Stimulated activated CD8-positive, alpha-beta memory T cell treated with anti-CD3 and anti-CD28 coated beads, Interleukin-15, amount 100 ng/mL, for 1 hour (primary cell): Measurements from ENCODE around the gene SMPD3.

Source experiments
- DNase-seq: peaks from one replicate; pipeline ENCODE4 v3.0.0-alpha.2; 2020; ENCODE audit warnings: low read depth

The SMPD3 gene

DNA sequence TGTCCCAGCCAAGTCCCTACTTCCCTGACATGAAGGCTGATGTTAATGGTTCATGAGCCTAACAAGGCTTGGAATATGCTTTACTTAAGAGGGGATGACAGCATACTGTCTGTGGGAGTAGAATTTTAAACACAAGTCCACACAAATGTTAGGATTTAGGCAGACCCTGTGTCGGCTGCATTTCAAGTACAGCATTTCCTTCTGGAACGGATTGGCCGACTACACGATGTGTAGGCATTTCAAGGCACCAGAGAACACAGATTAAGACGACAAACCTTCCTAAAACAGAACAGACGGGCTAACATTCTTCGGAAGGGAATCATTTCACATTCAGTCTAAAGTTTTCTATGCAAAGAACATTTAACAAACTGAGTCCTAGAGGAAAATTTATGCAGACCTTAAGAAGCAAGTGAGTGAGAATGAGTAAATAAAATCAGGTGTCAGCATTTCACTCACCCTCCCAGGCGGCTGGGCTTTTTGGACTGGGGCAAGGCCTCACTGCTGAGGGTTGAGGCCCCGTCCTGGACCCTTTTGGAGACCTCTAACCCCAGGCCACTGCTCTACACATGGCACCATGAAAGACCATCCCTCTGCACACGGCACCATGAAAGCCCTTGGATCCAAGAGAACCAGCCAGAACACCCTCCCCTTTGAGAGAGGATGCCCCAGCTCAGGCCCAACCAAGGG lies 67.5 kb downstream of the SMPD3 start:
- DNase-seq = no peak

GRCh38 chr16:68380348-68380670 lies 68.0 kb downstream of the SMPD3 start:
- DNase-seq = no peak

- no peak for DNase-seq
Measured at GRCh38 chr16:68379472-68380347, 68.6 kb downstream of the SMPD3 start.

GRCh38 chr16:68378436-68379415 lies 69.6 kb downstream of the SMPD3 start:
- DNase-seq = no peak

DNA sequence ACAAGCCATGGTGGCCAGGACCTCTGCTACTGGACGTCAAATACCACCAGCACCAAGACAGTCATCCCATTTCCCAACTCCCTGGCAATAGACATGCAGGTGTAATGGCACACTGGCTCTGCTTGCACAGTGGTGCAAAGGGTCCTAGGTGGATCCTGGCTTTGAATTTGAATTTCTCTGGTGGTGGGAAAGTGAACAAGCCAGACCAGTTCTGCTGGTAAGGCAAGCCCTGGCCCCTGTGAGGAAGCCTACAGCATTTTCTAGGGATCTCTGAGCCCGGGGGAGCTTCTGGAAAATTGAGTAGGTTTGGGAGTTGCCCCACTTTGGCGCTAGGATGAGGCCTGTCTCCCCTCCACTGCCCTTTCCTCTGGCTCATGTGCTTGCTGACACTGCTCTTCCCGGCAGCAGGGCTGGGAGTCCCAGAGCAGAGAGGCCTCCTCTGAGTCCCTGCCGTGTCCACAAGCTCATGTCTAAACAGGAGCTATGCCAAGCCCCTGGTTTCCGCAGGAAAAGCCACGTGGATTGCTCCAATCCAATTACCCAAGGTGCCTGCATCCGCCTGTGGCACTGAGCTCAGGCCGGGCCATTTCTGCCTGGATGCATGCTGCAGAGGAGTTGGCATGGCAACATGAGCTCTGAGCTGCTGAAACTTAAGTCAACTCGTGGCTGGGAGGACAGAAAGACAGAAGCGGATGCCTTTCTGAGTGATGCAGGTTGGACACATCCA lies 70.5 kb downstream of the SMPD3 start:
- no peak for DNase-seq

GRCh38 chr16:68377221-68377620 lies 71.1 kb downstream of the SMPD3 start:
- DNase-seq = no peak

GRCh38 chr16:68376590-68376989 lies 71.7 kb downstream of the SMPD3 start:
- no peak for DNase-seq

- no peak for DNase-seq
Measured at GRCh38 chr16:68375801-68376536, 72.3 kb downstream of the SMPD3 start.

GRCh38 chr16:68374961-68375660 lies 73.2 kb downstream of the SMPD3 start:
- no peak for DNase-seq

GRCh38 chr16:68374246-68374805 lies 74.0 kb downstream of the SMPD3 start:
- no peak for DNase-seq

DNA sequence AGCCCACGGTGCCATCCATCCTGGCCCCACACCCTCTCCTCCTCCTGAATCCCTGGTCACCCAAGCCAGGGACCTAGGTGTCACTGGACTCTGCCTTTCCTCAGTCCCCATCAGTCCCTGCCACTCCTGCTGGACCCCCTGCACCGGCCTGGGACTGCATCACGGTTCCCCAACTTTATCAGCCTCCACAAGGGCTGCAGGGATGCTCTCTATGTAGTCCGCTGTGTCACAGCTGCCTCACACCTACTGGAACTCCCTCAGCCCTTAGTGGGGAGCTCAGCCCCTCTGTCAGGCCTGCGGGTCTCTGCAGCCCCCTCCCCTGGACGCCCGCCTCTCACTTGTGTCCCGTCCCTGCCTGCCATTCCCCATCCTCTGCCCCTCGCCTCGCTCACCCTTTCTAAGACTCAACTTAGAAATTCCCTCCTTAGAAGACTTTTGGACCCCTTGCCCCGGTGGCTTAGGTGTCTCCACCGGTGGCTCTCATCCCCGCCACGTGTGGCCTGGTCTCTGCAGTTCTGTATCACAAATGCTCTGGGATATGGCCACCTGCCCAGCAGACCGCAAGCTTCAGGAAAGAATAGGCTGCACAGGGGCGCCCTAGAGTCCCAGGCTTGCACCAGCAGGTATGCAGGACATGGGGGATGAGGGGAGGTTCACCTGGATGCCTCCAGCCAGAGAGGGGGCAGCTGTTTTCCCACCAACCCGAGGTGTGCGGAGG lies 74.6 kb downstream of the SMPD3 start:
- no peak for DNase-seq

DNA sequence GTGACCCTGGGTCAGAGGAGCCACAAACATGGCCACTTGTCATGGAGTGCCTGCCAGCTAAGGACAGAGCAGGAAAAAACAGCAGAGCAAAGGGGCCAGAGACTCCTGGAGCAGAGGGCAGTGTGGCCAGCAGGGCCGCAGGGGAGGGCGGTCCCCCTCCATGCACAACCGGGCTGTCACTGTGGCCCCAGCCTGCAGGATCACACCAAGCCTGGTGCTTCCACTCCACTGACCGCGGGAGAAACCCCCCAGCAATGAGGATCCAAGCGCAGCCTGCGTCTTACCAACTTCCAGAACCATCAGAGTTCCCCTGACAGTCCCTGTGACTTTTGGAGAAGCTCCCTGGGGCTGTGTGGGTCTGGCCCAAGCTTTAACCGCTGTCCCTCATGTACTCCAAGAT lies 75.5 kb downstream of the SMPD3 start:
- DNase-seq = no peak

DNA sequence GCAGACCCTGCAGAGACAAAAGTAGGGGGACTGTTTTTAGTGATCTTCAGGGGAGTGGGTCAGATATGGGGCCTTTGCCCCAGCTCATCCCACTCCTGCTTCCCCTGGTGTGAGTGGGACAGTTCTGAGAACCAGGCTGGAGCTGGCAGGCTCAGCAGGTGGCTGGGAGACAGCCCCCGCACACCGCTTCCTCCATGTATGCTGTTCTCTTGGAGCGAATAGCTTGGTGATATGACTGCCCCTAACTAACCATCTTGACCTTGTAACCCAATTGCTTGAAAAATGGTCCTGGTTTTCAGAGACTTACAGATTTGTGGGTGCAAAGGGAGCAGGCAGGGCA lies 76.0 kb downstream of the SMPD3 start:
- DNase-seq = no peak

DNA sequence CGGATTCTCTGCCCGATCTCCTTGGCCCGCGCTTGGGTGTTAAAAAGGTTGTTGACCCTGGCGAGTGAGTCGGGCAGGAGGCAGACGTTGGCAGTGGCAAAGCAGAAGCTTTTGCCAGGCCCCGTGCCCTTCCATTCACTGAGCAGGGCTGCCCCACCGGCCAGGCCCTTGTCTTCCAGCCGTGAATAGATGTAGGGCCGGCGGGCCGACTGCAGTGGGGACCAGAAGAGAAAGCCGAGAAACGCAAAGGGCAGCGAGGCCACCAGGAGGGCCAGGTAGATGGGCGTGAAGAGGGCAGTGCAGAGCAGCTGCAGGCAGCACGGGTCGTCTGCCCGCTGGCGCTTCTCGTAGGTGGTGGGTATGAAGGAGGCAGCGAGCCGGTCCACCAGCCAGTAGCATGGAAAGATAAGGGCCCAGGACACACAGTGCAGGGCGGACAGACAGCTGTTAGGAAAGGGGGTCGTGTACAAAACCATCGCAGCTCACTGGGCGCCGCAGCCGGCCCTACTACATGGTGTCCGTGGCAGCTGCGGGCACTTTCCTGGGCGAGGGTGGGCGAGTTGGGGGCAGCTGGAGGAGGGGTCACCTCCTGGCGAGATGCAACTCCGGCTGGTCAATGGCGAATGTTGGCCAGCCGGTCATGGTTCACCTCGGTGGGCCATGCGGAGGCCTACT lies 76.5 kb downstream of the SMPD3 start:
- DNase-seq = no peak

GRCh38 chr16:68371276-68371651 lies 77.0 kb downstream of the SMPD3 start:
- DNase-seq = no peak

DNA sequence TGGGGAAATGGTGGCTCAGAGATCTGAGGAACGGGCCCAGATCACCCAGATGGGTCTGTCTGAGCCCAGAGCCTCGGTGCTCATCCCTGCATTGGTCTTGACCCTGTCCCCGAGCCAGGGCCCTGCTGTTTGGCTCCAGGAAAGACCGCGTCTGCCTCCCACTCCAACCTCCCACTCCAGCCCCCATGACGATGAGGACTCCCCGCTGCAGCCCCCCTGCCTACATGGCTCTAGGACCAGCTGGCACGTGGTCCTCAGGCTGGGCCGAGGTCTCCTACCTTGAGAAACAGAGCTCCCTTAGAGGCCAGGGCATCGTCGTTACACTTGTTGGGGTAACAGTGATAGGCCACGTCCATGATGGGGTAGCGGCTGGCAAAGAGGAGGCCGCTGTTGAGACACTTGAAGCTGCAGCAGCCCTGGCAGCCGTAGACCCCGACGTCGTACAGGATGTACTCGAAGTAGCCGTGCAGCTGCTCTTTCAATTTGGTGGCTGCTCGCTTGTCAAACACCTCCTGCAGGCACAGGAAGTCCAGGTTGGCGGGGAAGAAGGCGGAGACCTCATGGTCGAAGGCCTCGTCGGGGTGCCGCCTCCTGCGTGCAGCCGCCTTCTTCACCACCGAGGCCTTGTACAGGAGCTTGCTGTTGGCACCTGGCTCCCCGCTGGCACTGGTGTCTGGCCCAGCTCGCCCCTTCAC lies 77.6 kb downstream of the SMPD3 start:
- DNase-seq = no peak

DNA sequence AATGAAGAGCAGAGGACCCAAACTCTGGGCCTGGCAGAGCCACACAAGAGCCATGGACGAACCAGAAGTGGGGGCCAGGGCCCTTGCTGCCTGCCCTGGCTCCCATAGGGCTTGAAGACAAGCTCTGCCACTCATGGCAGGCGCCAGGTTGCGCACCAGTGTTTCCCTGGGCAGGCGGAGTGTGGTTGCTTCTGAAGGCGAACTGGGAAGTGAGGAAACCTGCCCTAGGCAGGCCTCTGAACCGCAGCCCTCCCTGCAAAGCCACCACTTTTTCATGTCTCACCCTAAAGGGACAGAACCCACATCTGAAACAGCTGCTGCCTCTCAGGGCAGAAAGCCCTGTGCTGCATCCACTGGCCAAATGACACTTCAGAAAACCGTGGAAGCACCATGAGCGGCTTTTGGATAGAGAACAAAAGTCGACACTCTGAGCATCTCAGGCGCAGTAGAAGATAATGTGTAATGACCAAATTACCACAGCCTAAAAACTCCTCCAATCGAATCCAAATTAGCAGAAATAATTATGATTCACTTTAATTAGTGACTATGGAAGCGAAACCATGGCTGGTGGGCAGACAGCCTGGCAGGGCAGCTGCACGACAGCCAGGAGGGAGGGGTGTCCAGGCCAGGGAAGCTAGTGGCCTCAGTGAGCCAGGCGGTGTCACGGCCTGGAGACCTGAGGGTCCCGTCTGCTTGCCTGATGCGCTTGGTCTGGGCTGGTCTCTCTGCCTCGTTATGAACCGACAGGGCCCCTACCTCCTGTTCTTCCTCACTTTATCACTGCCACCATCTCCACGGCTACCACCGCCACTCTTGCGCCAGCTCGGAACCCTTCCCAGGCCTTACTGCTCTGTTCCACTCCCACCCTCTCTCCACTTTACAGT lies 78.4 kb downstream of the SMPD3 start:
- DNase-seq = no peak
